GM12892 (cell line): Measurements from ENCODE around the gene RBKS.

Experiments
- POLR2A ChIP-seq: IDR thresholded peaks from 2 replicates; pipeline ENCODE4 v1.6.1; 2011; ENCODE audit warnings: low read depth, low read length, control low read depth
- POLR2AphosphoS5 ChIP-seq: IDR thresholded peaks from 2 replicates; pipeline ENCODE4 v1.6.1; 2011; ENCODE audit warnings: low read depth, low read length, control low read depth
- TAF1 ChIP-seq: IDR thresholded peaks from 2 replicates; pipeline ENCODE4 v1.6.1; 2011; ENCODE audit warnings: low read depth, mild to moderate bottlenecking, control low read depth, low read length, borderline replicate concordance

GRCh38 chr2:27822049-27822448 lies 68.1 kb downstream of the RBKS start:
- TF ChIP-seq POLR2A (no peak), POLR2AphosphoS5 (no peak), TAF1 (no peak)
